Putamen (tissue), 1 donor: ENCODE data around the gene DNAH1.

Experiments used
- DNase-seq: peaks from one replicate; pipeline ENCODE4 v3.0.0-alpha.2; 2016; ENCODE audit warnings: low spot score

The DNAH1 gene

DNA sequence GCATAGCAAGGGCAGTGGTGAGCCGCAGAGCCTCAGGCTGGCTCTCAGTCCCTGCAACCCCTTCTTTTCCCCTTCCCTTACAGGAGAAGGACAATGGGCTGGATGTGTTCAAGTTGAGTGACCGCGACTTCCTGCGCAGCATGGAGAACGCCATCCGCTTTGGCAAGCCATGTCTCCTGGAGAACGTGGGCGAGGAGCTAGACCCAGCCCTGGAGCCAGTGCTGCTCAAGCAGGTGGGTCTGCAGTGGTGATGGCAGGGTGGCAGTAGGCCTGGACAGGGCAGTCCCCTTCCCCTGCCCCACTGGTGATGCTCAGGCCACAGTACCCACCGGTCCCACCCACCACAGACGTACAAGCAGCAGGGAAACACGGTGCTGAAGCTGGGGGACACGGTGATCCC lies 75.0 kb downstream of the DNAH1 start:
- no peak for DNase-seq

GRCh38 chr3:52392216-52392930 lies 76.3 kb downstream of the DNAH1 start:
- DNase-seq = no peak

GRCh38 chr3:52393131-52393807 lies 77.2 kb downstream of the DNAH1 start:
- DNase-seq = no peak

GRCh38 chr3:52393959-52394670 lies 78.0 kb downstream of the DNAH1 start:
- no peak for DNase-seq

GRCh38 chr3:52394751-52395502 lies 78.8 kb downstream of the DNAH1 start:
- DNase-seq = no peak

- DNase-seq = no peak
These were observed 79.4 kb downstream of the DNAH1 start for GRCh38 chr3:52395503-52395865.

GRCh38 chr3:52396011-52396906 lies 80.1 kb downstream of the DNAH1 start:
- DNase-seq = no peak

DNA sequence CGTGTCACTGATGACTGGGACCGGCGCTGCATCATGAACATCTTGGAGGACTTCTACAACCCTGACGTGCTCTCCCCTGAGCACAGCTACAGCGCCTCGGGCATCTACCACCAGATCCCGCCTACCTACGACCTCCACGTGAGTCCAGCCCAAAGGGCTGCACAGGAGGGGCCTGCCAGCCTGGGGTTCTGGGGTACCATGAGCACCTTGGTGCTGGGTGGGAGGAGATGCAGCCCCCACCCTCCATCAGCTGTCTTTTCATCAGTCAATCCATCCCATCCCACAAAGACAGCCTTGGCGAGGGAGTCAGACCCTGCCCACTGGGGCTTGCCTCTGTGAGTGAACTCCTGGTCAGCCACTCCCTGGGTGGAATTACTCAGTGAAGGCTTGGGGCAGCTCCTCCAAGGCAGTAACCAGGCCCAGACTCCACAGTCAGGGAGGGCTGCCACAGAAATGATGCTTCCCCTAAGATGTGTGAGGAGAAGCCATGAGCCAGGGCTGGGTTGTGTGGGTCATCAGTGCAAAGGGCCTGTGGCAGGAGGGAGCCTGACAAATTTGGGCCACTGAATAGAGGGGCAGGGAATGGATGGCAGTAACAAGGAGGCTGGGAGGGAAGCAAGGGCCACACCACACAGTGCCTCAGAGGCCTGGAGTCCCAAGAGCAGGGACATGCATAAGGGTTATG lies 80.9 kb downstream of the DNAH1 start:
- DNase-seq = no peak

- no peak for DNase-seq
These were observed 81.7 kb downstream of the DNAH1 start for GRCh38 chr3:52397676-52398399.

DNA sequence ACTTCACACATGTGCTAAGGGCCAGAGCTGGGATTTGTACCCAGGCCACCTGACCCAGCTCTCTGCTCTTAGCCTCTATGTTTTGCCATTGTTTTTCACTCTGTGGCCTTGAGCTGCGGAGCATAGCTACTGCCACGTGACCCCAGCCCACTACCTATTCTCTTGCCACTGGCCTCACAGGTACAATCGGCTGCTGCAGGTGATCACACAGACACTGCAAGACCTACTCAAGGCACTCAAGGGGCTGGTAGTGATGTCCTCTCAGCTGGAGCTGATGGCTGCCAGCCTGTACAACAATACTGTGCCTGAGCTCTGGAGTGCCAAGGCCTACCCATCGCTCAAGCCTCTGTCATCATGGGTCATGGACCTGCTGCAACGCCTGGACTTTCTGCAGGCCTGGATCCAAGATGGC lies 82.6 kb downstream of the DNAH1 start:
- no peak for DNase-seq

DNA sequence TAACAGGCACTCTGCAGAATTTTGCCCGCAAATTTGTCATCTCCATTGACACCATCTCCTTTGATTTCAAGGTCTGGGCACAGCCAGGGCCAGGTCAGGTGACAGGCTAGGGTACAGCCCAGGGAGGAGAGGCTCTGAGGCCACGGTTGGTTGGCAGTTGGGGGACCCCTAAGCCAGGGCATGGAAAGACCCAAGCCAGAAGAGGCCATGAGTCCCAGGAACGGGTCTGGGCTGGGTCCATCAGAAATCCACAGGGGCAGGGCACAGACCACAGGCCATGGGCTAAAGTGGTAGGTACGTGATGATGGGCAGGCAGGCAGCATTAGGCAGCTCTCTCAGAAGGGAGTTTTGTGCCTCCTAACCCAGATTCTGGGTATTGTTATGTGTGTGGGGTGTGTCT lies 83.0 kb downstream of the DNAH1 start:
- no peak for DNase-seq

DNA sequence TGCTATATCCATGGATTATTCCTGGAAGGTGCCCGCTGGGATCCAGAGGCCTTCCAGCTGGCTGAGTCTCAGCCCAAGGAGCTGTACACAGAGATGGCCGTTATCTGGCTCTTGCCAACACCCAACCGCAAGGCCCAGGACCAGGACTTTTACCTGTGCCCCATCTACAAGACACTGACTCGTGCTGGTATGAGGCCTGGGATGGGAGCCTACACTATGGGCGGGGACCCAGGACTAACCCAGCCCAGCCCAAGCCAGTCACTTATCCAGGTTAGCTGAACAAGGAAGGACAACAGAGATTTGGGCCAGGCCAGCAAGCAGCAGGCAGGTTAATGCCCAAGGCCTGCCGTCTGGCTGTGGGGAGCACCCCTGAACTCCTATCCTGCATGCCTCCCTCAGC lies 83.5 kb downstream of the DNAH1 start:
- no peak for DNase-seq

GRCh38 chr3:52400275-52400793 lies 84.2 kb downstream of the DNAH1 start:
- DNase-seq = no peak

- no peak for DNase-seq
These were observed 84.9 kb downstream of the DNAH1 start for GRCh38 chr3:52401021-52401420.

DNA sequence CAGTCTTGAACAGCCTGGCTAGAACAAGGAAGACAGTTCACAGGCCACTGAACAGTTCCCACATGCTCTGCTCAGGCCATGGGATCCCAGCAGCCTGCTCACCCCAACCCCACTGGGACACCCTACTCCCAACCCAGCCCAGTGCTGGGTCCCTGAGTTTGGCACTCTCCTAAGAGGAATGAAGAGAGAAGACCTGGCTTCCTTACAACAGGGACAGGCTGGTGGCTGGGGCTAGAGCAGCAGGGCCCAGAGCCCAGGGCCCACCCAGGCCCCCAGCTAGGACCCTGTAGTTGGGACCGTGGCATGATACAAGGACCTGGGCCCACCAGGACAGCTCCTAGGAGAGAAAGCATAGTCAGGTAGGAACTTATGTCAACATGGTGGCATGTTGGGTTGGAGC lies 85.4 kb downstream of the DNAH1 start:
- no peak for DNase-seq

DNA sequence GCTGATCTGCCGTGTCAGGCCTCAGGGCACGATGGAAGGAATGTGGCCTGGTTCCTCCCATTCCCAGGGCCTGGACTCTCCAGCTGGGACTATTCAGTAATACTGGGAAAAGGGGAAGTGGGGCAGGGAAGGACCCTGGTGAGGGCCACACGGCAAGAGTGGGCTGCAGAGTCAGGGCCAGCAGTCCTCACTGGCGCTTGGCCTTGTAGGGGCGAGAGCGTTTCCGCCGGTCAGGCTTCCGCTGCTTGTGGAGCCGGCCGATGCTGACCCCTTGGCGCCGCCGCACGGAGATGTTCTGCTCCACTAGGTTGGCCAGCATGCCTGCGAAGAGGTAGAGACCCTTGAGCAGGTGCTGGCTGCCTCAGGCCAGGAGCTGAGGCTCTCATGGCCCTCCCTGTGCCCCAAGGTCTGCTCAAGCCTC lies 86.0 kb downstream of the DNAH1 start:
- no peak for DNase-seq

DNA sequence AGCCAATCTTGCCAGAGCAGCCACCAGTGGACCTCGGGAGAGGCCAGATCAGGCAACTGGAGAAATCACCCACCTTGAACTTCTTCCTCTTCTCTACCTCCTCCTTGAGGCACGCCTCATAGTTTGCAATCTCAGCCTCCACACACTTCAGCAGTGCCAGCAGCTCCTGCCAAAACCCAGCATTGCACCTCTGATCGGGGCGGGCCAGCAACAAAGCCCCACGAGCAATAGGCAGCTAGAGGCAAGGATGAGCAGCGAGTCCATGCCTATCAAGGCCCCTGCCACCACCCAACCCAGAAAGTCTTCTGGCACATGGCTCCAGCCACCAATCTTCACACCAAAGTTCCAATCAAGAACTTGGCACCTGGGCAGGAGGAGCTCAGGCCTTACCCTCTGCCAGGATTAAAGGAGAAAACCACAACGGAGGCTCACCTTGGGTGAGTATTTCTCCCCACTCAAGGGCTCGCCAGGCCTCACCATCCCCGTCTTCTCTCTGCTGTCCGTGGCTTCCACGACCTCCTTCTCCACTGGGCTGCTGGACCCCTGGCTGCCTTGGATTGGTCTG lies 86.7 kb downstream of the DNAH1 start:
- DNase-seq = no peak

DNA sequence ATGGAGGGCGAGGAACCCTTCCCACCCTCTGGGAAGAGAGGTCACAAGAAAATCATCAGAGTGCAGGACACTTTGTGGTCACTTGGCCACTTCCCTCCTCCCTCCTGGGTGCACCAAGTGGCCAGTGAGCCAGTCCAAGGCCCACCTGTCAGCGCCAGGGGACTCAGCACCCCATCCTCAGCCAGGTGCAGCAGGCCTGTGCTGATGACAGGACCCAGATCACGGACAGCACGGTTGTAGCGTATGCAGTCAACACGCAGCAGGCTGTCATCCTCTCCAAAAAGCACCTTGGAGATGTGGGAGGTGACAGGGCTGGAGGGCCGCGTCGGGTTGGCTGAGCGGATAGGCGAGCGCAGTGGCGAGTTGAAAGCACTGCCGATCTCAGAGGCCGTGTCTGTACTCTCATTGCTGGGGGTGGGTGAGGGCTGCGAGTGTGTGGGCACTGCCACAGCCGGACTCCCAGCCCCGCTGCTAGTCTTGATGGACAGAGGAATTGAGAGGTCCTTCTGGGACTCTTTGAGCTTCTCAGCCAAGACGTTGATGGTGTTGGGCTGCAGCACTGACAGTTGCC lies 87.2 kb downstream of the DNAH1 start:
- no peak for DNase-seq

GRCh38 chr3:52403955-52404354 lies 87.8 kb downstream of the DNAH1 start:
- no peak for DNase-seq
